HL-60/S4 (cell line): ENCODE measurements around the gene STX5.
"Not testable (repeated sequence)": the region's sequence is repeated elsewhere in the genome, so short reads cannot be mapped to it uniquely, and the experiment has no call there.

Experiments
- in situ Hi-C: fragments of 300-500 bp; cut with MboI; formaldehyde crosslinking; loops from 2 replicates; pipeline ENCODE4 v1.14.3; 2022; ENCODE audit warnings: low sequenced_read_pairs

Gene STX5

GRCh38 chr11:62832336-62833234 lies 734 bp upstream of the STX5 start, which contains the start of gene TEX54:
TEX54 (minus strand) TSS chr11:62832841.
- in situ Hi-C loops, result no loop called here

- in situ Hi-C loops, result no loop called here
Observed at GRCh38 chr11:62830904-62831519, 839 bp downstream of the STX5 start.

- in situ Hi-C loops, result not testable (repeated sequence)
Observed at GRCh38 chr11:62828130-62828529, 3.7 kb downstream of the STX5 start.

- in situ Hi-C loops, result no loop called here
Observed at GRCh38 chr11:62823677-62824076, 8.2 kb downstream of the STX5 start.

- in situ Hi-C loops, result no loop called here
Observed at GRCh38 chr11:62817129-62817528, 14.7 kb downstream of the STX5 start.

- in situ Hi-C loops, result no loop called here
Observed at GRCh38 chr11:62816557-62816956, 15.3 kb downstream of the STX5 start.

GRCh38 chr11:62811659-62812058 lies 20.2 kb downstream of the STX5 start:
- in situ Hi-C loops, result no loop called here

- in situ Hi-C loops, result no loop called here
Observed at GRCh38 chr11:62810748-62811147, 21.1 kb downstream of the STX5 start.

GRCh38 chr11:62806611-62807121 lies 25.2 kb downstream of the STX5 start:
- in situ Hi-C loops, result no loop called here

GRCh38 chr11:62805961-62806441 lies 25.9 kb downstream of the STX5 start:
- in situ Hi-C loops, result no loop called here

- in situ Hi-C loops, result no loop called here
Observed at GRCh38 chr11:62805076-62805892, 26.6 kb downstream of the STX5 start, which contains the start of gene NXF1. NXF1 (minus strand) TSS chr11:62805440; CDS start chr11:62805356, 84 bp downstream.

GRCh38 chr11:62804310-62805075 lies 27.4 kb downstream of the STX5 start:
- in situ Hi-C loops, result no loop called here

- in situ Hi-C loops, result no loop called here
Observed at GRCh38 chr11:62801071-62801470, 30.8 kb downstream of the STX5 start.

- in situ Hi-C loops, result no loop called here
Observed at GRCh38 chr11:62799486-62799885, 32.4 kb downstream of the STX5 start.

- in situ Hi-C loops, result no loop called here
Observed at GRCh38 chr11:62796281-62796680, 35.6 kb downstream of the STX5 start.

GRCh38 chr11:62794201-62794775 lies 37.6 kb downstream of the STX5 start:
- in situ Hi-C loops, result no loop called here

- in situ Hi-C loops, result no loop called here
Observed at GRCh38 chr11:62792202-62792575, 39.7 kb downstream of the STX5 start.

GRCh38 chr11:62791501-62792201 lies 40.2 kb downstream of the STX5 start, which contains the start of gene TMEM223:
TMEM223 (minus strand) TSS chr11:62792006; CDS start chr11:62791994, 12 bp downstream.
- in situ Hi-C loops, result no loop called here

- in situ Hi-C loops, result no loop called here
Observed at GRCh38 chr11:62789576-62789975, 42.3 kb downstream of the STX5 start.
